ENCODE results near the gene RGL1. TPM values are rescaled to one million over a fixed set of nuclear protein-coding genes. Genes with fewer than 3 reads are reported as not detected.
"Not testable (repeated sequence)": the region's sequence is repeated elsewhere in the genome, so short reads cannot be mapped to it uniquely, and the experiment has no call there.

Gene RGL1
- total RNA-seq (10 to 100 TPM; 24.0 to 51.6 TPM), polyA plus RNA-seq (1 to 10 TPM; 7.0 to 8.8 TPM)
- long read RNA-seq, donor 1, full-length matches to known transcripts = 2 of 14 reads
- long read RNA-seq, donor 1, partial matches to known transcripts = 10 of 14 reads
- long read RNA-seq, donor 1, other reads (novel, unspliced or antisense) = 2 of 14 reads
- long read RNA-seq, donor 2, full-length matches to known transcripts = 4 of 19 reads
- long read RNA-seq, donor 2, partial matches to known transcripts = 10 of 19 reads
- long read RNA-seq, donor 2, other reads (novel, unspliced or antisense) = 5 of 19 reads

GRCh38 chr1:183804916-183805841 lies at the start of gene RGL1:
Gene RGL1, plus strand, starts transcription at chr1:183805120. Its CDS starts 178 bp downstream, at chr1:183805298.
- H3K27ac ChIP-seq (ENCODE audit: low read depth in 1 of 2, low read length in 2 of 2) = peak within 1 kb of the TSS in 1 of 2 donors; percentile 17
- intact Hi-C loops (cut with DNase I) = no loop called here

GRCh38 chr1:183756326-183756725 lies 48.6 kb upstream of the RGL1 start:
- intact Hi-C loops (cut with DNase I) = no loop called here
- ATAC-seq (ENCODE audit: low FRiP score) (no peak), DNase-seq (no peak)
- no peak overlapping the region for H3K27ac ChIP-seq (ENCODE audit: low read depth in 1 of 2, low read length in 2 of 2)
- H3K4me3 ChIP-seq (ENCODE audit: low read length in 2 of 2) = no peak overlapping the region
- H3K4me1 ChIP-seq (ENCODE audit: control insufficient read depth in 1 of 2, insufficient read depth in 2 of 2, low read length in 2 of 2) = no peaks in the 10 kb centered on the region
- 47 to 62% methylated on average over 2 of the region's 2 CpGs for WGBS, 2 donors
- no peaks in the 10 kb centered on the region for H3K27me3 ChIP-seq (ENCODE audit: control insufficient read depth in 1 of 2, insufficient read depth in 2 of 2, low read length in 1 of 2)
- no peaks in the 10 kb centered on the region for H3K9me3 ChIP-seq (ENCODE audit: control insufficient read depth, low read length)
- no peaks in the 10 kb centered on the region for H3K36me3 ChIP-seq (ENCODE audit: control insufficient read depth in 1 of 2, insufficient read depth in 2 of 2, low read length in 1 of 2)

More at GRCh38 chr1:183804916-183805841, at the start of gene RGL1:
- whole genome bisulfite sequencing, 2 donors = 1% methylated on average over 55 to 58 of the region's 58 CpGs
- Histone ChIP-seq H3K4me1 (ENCODE audit: control insufficient read depth in 1 of 2, insufficient read depth in 2 of 2, low read length in 2 of 2) (peaks cover 0 to 6% of the 10 kb centered on the region in 2 donors), H3K9me3 (ENCODE audit: control insufficient read depth, low read length) (peaks cover 2% of the 10 kb centered on the region), H3K36me3 (ENCODE audit: control insufficient read depth in 1 of 2, insufficient read depth in 2 of 2, low read length in 1 of 2) (no peaks in the 10 kb centered on the region), H3K4me3 (ENCODE audit: low read length in 2 of 2) (peak within 1 kb of the TSS; percentile 66 to 94), H3K27me3 (ENCODE audit: control insufficient read depth in 1 of 2, insufficient read depth in 2 of 2, low read length in 1 of 2) (no peaks in the 10 kb centered on the region)
- ATAC-seq (ENCODE audit: low FRiP score) (peak; percentile 92), DNase-seq (peak; percentile 87)

GRCh38 chr1:183757061-183757460 lies 47.9 kb upstream of the RGL1 start:
- WGBS, 2 donors = 77 to 78% methylated on average over 4 of the region's 4 CpGs
- no peak for DNase-seq

DNA sequence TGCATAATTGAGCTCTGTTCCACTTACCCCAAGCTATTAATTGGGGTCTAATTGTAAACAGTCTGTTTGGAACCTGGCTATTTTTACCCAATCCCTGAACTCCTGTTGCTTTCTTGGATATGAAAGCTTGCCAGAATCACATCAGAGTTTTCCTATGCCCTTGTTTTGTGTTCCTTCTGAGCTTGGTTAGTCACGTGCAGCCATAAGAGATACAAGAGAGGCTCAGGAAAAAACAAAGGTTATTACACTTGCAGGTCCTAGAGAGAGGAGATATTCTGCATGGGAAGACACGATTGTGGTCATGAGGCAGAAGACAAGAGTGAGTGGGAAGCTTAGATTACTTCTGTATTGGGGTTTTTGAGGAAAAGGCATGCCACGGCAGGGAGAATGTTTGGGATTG lies 46.0 kb upstream of the RGL1 start:
- Histone ChIP-seq H3K36me3 (ENCODE audit: control insufficient read depth in 1 of 2, insufficient read depth in 2 of 2, low read length in 1 of 2) (no peaks in the 10 kb centered on the region), H3K4me3 (ENCODE audit: low read length in 2 of 2) (no peak overlapping the region), H3K4me1 (ENCODE audit: control insufficient read depth in 1 of 2, insufficient read depth in 2 of 2, low read length in 2 of 2) (no peaks in the 10 kb centered on the region), H3K27me3 (ENCODE audit: control insufficient read depth in 1 of 2, insufficient read depth in 2 of 2, low read length in 1 of 2) (no peaks in the 10 kb centered on the region), H3K27ac (ENCODE audit: low read depth in 1 of 2, low read length in 2 of 2) (no peak overlapping the region), H3K9me3 (ENCODE audit: control insufficient read depth, low read length) (no peaks in the 10 kb centered on the region)
- DNase-seq = no peak
- no peak for ATAC-seq (ENCODE audit: low FRiP score)
- 78 to 84% methylated on average over 3 of the region's 3 CpGs for WGBS, 2 donors
- intact Hi-C loops (cut with DNase I) = no loop called here

More at GRCh38 chr1:183757061-183757460, 47.9 kb upstream of the RGL1 start:
- Histone ChIP-seq H3K9me3 (ENCODE audit: control insufficient read depth, low read length) (no peaks in the 10 kb centered on the region), H3K27ac (ENCODE audit: low read depth in 1 of 2, low read length in 2 of 2) (no peak overlapping the region), H3K27me3 (ENCODE audit: control insufficient read depth in 1 of 2, insufficient read depth in 2 of 2, low read length in 1 of 2) (no peaks in the 10 kb centered on the region), H3K36me3 (ENCODE audit: control insufficient read depth in 1 of 2, insufficient read depth in 2 of 2, low read length in 1 of 2) (no peaks in the 10 kb centered on the region), H3K4me3 (ENCODE audit: low read length in 2 of 2) (no peak overlapping the region), H3K4me1 (ENCODE audit: control insufficient read depth in 1 of 2, insufficient read depth in 2 of 2, low read length in 2 of 2) (no peaks in the 10 kb centered on the region)
- ATAC-seq (ENCODE audit: low FRiP score) = no peak
- intact Hi-C loops (cut with DNase I) = no loop called here

DNA sequence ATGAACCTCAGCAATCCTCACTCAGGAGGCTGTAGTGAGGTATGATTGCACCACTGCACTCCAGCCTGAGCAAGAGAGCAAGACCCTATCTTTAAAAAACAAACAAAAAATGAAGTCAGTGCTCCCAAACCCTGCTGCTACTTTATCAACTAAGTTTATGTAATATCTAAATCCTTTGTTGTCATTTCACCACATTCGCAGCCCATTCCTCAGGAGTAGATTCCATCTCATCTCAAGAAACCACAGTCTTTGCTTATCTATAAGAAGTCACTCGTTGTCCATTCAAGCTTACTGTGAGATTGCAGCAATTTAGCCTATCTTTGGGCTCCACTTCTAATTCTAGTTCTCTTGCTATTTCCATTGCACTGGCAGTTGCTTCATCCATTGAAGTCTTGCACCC lies 44.3 kb upstream of the RGL1 start:
- WGBS, 2 donors = 77 to 89% methylated on average over 2 of the region's 2 CpGs
- intact Hi-C loops (cut with DNase I) = no loop called here
- H3K27me3 ChIP-seq (ENCODE audit: control insufficient read depth in 1 of 2, insufficient read depth in 2 of 2, low read length in 1 of 2) = no peaks in the 10 kb centered on the region
- DNase-seq = no peak
- peaks cover 2% of the 10 kb centered on the region for H3K9me3 ChIP-seq (ENCODE audit: control insufficient read depth, low read length)
- H3K27ac ChIP-seq (ENCODE audit: low read depth in 1 of 2, low read length in 2 of 2) = no peak overlapping the region
- ATAC-seq (ENCODE audit: low FRiP score) = no peak
- no peaks in the 10 kb centered on the region for H3K4me1 ChIP-seq (ENCODE audit: control insufficient read depth in 1 of 2, insufficient read depth in 2 of 2, low read length in 2 of 2)
- H3K4me3 ChIP-seq (ENCODE audit: low read length in 2 of 2) = no peak overlapping the region
- no peaks in the 10 kb centered on the region for H3K36me3 ChIP-seq (ENCODE audit: control insufficient read depth in 1 of 2, insufficient read depth in 2 of 2, low read length in 1 of 2)

- 97 to 100% methylated on average over 1 of the region's 1 CpG for WGBS, 2 donors
- ATAC-seq (ENCODE audit: low FRiP score) (no peak), DNase-seq (no peak)
- Histone ChIP-seq H3K27me3 (ENCODE audit: control insufficient read depth in 1 of 2, insufficient read depth in 2 of 2, low read length in 1 of 2) (no peaks in the 10 kb centered on the region), H3K4me3 (ENCODE audit: low read length in 2 of 2) (no peak overlapping the region), H3K4me1 (ENCODE audit: control insufficient read depth in 1 of 2, insufficient read depth in 2 of 2, low read length in 2 of 2) (no peaks in the 10 kb centered on the region), H3K36me3 (ENCODE audit: control insufficient read depth in 1 of 2, insufficient read depth in 2 of 2, low read length in 1 of 2) (no peaks in the 10 kb centered on the region), H3K9me3 (ENCODE audit: control insufficient read depth, low read length) (peaks cover 2% of the 10 kb centered on the region), H3K27ac (ENCODE audit: low read depth in 1 of 2, low read length in 2 of 2) (no peak overlapping the region)
- intact Hi-C loops (cut with DNase I) = no loop called here
These were observed 43.0 kb upstream of the RGL1 start for GRCh38 chr1:183761871-183762270.

DNA sequence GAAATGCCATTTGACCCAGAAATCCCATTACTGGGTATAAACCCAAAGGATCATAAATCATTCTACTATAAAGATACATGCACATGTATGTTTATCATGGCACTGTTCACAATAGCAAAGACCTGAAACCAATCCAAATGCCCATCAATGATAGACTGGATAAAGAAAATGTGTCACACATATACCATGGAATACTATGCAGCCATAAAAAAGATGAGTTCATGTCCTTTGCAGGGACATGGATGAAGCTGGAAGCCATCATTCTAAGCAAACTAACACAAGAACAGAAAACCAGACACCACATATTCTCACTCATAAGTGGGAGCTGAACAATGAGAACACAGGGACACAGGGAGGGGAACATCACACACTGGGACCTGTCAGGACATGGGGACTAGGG lies 42.1 kb upstream of the RGL1 start:
- H3K9me3 ChIP-seq (ENCODE audit: control insufficient read depth, low read length); H3K36me3 ChIP-seq (ENCODE audit: control insufficient read depth in 1 of 2, insufficient read depth in 2 of 2, low read length in 1 of 2); H3K27me3 ChIP-seq (ENCODE audit: control insufficient read depth in 1 of 2, insufficient read depth in 2 of 2, low read length in 1 of 2); H3K27ac ChIP-seq (ENCODE audit: low read depth in 1 of 2, low read length in 2 of 2); DNase-seq; ATAC-seq (ENCODE audit: low FRiP score); H3K4me1 ChIP-seq (ENCODE audit: control insufficient read depth in 1 of 2, insufficient read depth in 2 of 2, low read length in 2 of 2); intact Hi-C loops (cut with DNase I); H3K4me3 ChIP-seq (ENCODE audit: low read length in 2 of 2): not testable (repeated sequence)

DNA sequence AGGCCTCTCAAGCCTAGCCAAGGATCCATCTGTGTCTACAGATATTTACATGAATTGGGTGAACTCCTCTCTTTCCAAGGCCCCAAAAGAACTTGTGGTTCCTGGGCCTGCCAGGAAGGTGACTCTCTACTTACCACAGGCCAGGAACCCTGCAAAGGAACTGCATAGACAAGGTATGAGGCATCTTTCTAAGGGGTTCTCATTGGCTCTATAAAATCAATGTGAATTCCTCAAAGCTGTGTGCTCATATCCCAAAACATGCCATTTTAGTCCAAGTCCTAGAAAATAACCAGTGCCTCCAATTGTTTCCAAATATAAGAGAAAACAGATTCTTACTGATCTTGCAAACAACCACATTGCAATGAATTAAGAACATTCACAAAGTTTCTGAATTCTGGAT lies 39.9 kb upstream of the RGL1 start:
- ATAC-seq (ENCODE audit: low FRiP score) (no peak), DNase-seq (no peak)
- H3K9me3 ChIP-seq (ENCODE audit: control insufficient read depth, low read length) = peaks cover 2% of the 10 kb centered on the region
- intact Hi-C loops (cut with DNase I) = no loop called here
- H3K4me1 ChIP-seq (ENCODE audit: control insufficient read depth in 1 of 2, insufficient read depth in 2 of 2, low read length in 2 of 2) = no peaks in the 10 kb centered on the region
- H3K36me3 ChIP-seq (ENCODE audit: control insufficient read depth in 1 of 2, insufficient read depth in 2 of 2, low read length in 1 of 2) = no peaks in the 10 kb centered on the region
- H3K27me3 ChIP-seq (ENCODE audit: control insufficient read depth in 1 of 2, insufficient read depth in 2 of 2, low read length in 1 of 2) = no peaks in the 10 kb centered on the region
- no peak overlapping the region for H3K27ac ChIP-seq (ENCODE audit: low read depth in 1 of 2, low read length in 2 of 2)
- H3K4me3 ChIP-seq (ENCODE audit: low read length in 2 of 2) = no peak overlapping the region
